GM19455 (cell line): ENCODE results near the gene CDS1.
"Not testable (repeated sequence)": the region's sequence is repeated elsewhere in the genome, so short reads cannot be mapped to it uniquely, and the experiment has no call there.

ENCODE experiments used
- ATAC-seq: cut with Tn5 transposase; IDR thresholded peaks from one replicate; pipeline ENCODE4 v1.9.1; 2021; ENCODE audit not compliant: unreplicated experiment

The CDS1 gene

GRCh38 chr4:84606645-84607044, 23.7 kb downstream of the CDS1 start:
- ATAC-seq: no peak

DNA sequence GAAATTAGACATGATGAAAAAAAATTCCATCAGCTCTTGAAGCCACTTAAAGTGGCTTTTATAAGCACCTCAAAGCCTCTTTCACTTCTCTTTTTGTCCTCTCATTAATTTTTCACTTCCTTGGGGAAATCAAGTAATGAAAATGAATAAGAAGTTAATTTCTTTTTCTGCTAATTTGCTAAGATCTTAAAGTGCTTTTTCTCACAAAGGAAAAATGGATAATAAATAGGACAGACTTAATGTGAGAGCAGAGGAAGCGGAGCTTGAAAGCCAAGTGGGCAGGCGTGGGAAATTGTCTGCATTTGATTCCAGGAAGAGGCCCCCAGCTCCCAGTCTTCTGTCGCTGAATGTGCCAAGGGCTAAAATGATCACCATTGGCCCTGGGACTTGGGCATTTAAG, 28.6 kb downstream of the CDS1 start:
- ATAC-seq: no peak

DNA sequence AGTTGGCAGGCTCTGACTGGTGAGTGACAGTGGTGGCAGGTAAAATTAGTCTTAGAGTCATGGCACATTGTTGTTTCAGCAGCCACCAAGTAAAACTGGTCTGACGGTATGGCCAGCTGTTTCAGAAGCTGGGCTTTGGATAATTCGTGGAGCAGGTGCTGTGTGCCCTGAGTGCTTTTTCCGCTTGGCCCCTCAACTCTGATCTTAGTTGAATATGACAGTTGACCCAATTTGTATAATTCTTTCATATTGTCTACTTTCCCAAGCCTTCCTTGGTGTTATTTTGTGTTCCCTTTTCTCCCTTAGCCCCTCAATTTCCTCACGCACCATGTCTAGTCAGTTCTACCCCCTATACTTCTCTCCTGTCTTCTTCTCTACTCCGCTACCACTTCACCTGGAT, 32.0 kb downstream of the CDS1 start:
- ATAC-seq: no peak

DNA sequence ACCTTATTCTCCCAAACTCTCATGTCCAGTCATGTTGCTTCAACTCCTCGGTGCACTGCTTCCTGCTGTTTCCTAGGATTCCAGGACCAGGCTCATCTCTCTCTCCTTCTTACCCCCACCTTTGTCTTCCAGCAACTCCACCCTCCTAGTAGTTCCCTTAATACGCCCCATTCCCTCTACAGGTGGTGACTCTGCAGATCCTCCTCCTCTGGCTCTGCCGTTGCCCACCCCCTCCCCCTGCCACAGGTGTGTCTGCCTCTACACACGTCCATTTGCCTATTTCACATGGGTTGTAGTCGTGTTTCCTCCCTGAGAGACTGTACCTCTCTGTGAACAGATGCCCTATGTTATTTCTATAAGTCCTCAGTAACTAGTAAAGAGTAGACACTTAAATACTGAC, 32.4 kb downstream of the CDS1 start:
- ATAC-seq: no peak

GRCh38 chr4:84622959-84623358, 40.0 kb downstream of the CDS1 start:
- ATAC-seq: no peak

GRCh38 chr4:84623661-84624060, 40.7 kb downstream of the CDS1 start:
- ATAC-seq: no peak

DNA sequence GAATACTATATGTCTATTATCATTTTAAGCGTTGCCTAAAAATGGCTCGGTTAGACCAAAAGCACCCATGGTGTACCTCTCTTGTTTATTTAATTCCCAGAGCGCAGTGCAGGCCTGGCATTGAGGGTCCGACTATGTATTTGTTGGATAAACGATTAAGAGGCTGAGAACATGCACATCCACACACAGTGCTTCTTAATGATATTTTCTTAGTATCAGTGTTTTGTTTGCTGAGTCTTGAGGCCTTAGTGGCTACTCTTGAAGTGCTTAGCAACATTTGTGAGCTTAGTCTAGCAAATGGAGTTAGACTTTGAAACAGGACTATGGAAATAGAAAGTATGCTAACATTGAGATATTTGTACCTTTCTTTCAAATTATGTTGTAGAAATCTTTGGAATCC, 43.7 kb downstream of the CDS1 start:
- no peak for ATAC-seq

DNA sequence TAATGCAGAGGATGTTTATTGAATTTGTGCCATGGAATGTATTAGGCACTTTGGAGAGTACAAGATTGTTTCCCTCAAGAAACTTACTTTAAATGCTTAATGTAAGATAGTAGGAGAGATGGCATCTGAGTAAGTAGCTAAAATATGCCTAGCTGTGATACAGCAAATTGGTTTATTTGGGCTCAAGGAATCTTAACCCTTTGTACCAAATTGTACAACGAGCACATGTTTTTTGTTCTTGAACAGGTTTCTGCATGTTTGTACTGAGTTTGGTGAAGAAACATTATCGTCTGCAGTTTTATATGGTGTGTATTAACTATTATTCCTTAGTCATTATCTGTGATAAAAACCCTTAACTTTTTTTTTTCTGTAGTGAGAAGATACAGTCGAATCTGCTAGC, 48.6 kb downstream of the CDS1 start:
- ATAC-seq: no peak

DNA sequence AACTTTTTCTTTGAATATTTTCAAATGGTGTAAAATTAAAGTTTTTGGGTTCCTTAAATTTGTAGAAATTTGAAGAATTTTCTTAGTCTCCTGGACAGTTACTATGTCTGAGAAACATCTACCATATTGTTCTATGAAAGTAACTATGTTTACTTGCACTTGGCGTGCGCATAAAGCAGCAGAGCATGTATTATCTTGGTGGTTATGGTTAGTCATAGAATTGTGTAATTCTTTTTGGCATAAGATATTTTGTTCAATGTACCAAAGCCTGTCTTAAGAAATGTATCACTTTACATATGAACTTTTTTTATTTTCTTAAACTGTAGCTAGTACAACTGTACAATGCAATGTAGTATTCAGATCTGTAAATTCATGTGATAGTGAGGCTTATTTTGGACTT, 49.2 kb downstream of the CDS1 start:
- ATAC-seq: no peak

GRCh38 chr4:84634961-84635360, 52.0 kb downstream of the CDS1 start:
- ATAC-seq: no peak

DNA sequence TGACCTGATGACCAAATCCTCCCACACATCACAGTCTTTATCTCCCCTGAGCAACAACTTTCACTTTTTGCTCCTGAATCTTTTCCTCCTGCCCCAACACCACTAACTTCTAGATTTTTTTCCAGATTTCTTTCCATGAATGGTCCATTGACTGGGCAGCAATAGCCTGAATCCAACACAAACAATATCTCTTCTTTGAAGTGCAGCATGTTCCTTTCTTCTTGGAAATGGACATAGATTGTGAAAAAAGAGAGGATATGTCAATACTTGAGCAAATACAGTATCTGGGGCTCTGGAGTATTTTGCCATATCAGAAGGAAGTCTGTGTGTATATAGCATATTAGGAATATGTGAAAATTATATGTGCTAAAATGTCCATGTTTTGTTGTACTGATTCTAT, 55.2 kb downstream of the CDS1 start:
- ATAC-seq: no peak

DNA sequence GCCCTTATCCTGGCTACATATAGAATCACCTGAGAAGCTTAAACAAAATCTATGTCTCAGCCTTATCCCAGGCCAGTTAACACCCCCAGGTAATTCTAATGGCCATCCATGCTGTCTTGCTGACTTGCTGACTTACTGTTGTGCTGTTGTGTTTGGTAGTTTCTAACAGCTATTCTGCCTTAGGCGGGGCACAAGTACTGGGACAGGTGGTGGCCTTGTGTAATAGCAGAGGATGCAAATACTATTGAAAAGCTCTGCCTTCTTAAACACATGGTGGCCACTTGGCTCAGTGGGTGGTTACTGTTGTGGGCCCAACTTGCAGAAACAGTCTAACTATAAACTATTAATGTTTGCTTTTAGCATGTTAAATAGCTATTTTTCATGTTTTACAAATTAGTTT, 56.2 kb downstream of the CDS1 start:
- no peak for ATAC-seq

DNA sequence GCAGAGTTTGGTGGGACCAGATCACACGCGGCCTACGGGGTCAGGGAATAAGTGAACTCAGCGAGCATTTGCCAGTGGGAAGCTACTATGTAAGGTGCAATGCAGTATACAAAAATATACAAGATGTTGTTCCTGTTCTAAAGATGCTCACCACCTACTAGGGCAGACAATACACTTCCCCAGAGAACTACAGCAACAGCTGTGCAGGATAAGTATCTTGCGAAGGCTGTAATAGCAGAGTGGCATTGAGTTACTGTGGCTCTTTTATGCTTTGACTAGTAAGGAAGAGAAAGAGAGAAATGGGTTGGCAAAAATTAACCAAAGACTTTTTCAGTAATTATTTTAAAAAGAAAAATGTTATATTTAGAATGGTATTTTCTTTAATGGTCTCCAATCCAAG, 61.2 kb downstream of the CDS1 start:
- ATAC-seq: no peak

- ATAC-seq: no peak
These were observed 64.5 kb downstream of the CDS1 start for GRCh38 chr4:84647312-84647884.

DNA sequence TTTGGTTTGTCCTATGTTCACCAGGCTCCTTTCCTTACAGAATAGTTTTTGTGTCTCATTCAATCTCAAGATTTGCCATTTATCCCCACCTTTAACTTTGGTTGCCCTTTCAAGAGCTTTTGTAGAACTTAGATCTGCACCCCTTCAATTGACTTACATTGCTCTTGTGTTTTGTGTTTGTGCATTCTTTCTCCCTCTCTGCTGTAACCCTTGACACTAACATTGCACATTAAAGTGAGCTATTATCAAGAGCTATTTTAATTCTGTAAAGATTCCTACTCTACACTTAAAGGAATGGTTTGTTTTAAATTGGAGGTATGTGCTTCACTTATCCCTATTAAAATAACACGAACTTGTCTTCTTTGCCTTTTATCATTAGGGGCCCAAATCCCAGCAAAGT, 65.3 kb downstream of the CDS1 start:
- ATAC-seq: no peak

- ATAC-seq: no peak
These were observed 66.1 kb downstream of the CDS1 start for GRCh38 chr4:84648863-84649647.

GRCh38 chr4:84651499-84651898, 68.6 kb downstream of the CDS1 start:
- ATAC-seq: no peak

- ATAC-seq: no peak
These were observed 69.6 kb downstream of the CDS1 start for GRCh38 chr4:84652478-84652877.

DNA sequence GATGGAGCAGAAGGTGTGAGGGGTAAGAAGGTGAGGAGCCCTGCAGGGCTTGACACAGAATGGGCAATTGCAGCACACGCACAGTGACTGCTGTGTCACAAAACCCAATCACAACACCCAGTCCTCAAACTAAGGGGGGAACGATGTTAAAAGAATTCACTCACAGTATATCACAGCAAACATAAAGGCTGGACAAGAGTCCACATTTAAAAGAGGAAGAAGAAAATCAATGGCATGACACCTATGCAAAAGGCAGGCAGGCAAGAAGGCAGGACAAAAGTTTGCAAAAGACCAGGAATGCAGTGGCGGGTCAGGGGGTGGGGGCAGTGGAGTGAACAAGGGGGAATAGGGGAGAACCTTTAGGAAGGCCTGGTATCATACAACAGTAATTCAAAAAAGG, 77.7 kb downstream of the CDS1 start:
- no peak for ATAC-seq

DNA sequence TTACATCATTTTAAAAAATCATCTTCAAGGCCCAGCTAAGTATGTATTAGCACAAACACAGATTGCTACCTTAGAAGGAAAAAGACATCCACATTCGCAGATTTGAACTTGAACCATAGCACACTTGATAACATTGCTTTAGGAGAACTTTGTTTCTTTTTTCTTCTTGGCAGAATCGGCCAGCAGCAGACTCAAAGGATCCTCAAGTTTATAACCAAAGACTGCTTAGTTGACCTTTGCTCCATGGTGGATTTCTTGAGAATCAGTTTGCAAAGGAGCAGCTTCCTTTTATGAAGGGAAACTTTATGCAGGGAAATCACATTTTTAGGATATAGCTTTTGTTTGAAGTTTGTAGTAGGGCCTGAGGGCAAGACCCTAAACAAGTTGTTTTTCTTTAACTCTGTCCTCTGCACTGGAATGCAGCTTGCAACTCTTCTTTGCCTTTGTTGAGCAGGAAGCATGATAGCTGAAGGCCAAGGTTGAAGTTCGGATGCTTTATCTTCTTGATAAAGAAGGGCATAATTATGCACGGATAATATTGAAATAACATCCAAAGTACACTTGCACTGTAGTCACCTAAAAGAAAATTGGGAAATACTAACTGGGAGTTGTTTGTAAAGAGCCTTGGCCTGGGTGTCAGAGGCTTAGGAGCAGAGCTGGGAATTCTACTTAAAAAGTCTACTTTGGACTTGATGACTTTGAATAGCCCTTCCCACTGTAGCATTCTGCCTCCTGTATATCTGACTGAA, 78.4 kb downstream of the CDS1 start:
- no peak for ATAC-seq

GRCh38 chr4:84664767-84665166, 81.8 kb downstream of the CDS1 start:
- not testable (repeated sequence) for ATAC-seq

- ATAC-seq: no peak
These were observed 83.5 kb downstream of the CDS1 start for GRCh38 chr4:84666439-84666838.
